GM18907 (cell line): ENCODE data around the gene PDXP.
"Not testable (repeated sequence)": the region's sequence is repeated elsewhere in the genome, so short reads cannot be mapped to it uniquely, and the experiment has no call there.

Source experiments
- ATAC-seq: cut with Tn5 transposase; IDR thresholded peaks from one replicate; pipeline ENCODE4 v1.9.1; 2021; ENCODE audit warnings: mild to moderate bottlenecking, moderate library complexity; ENCODE audit not compliant: unreplicated experiment

Gene PDXP

DNA sequence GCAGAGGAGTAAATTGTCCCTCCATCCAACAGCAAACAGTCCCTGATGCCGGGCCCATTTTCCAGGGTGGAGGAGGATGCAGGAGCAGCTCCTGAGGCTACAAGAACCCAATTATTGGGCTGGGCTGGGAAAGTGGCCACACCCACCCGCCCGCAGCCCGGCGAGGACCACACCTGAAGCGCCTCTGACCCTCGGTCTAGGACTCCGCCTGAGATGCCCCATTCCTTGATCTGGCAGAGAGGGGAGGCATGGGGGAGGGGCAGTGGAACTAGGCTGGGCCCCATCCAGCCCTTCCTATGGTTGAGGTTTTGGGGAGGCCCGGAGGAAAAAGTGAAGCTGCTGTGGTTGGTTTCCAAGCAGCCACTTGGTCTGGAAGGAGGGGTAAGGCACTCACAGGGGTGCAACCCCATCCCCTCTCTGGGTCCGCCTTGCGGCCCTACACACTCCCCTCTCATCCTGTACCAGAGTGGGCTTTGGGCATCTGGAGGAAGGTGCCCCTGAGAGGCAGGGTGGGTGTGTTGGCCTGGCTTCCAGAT is 14.5 kb downstream of the PDXP start:
- ATAC-seq = no peak

GRCh38 chr22:37674248-37674647 is 15.7 kb downstream of the PDXP start:
- no peak for ATAC-seq

DNA sequence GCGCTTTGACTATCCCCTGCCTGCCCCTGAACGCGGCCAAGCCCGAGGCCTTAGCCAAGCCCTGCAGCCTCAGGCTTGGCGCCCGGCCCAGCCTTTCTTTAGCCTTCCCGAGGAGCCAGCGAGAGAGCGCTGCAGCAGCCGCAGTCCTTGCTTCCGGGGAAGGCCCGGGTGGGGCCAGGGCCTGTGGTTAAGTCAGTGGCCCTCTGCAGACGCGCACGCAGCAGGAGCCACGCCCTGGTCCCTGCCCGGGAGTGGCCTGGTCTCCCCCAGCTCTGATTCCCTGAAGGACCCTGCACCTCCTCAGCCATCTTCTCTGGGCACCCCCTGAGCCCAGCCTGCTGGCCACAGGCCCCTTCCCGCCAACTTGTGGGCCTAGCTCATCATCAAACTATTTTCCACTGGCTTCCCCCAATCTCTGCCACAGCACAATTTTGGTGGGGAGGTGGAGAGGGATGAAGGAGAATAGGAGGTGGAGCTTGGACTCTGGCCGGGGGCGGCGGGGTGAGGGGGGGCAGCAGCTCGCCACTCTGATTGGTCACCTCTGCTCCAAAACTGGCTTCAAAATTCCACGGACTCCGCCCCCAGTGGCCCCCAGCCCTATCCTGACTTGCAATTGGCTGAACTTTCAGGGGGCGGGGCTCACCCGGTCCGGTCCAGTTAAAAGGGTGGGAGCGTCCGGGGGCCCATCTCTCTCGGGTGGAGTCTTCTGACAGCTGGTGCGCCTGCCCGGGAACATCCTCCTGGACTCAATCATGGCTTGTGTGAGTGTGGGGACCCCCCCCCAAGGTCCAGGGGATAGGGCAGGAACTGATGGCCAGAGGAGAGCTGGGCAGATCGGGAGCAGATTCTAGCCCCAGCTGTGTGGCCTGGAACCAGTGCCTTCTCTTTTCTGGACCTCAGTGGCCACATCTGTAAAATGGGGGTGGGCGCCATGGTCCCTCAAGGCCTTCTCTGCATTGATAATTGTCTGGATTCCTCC is 16.7 kb downstream of the PDXP start, which contains the start of gene LGALS1:
LGALS1 (plus strand) TSS at position 686 of the 979 bp plus-strand sequence; CDS start at position 753, 67 bp downstream.
- peak; percentile 46 for ATAC-seq

GRCh38 chr22:37675930-37676735 is 17.6 kb downstream of the PDXP start:
- ATAC-seq = peak; percentile 13

DNA sequence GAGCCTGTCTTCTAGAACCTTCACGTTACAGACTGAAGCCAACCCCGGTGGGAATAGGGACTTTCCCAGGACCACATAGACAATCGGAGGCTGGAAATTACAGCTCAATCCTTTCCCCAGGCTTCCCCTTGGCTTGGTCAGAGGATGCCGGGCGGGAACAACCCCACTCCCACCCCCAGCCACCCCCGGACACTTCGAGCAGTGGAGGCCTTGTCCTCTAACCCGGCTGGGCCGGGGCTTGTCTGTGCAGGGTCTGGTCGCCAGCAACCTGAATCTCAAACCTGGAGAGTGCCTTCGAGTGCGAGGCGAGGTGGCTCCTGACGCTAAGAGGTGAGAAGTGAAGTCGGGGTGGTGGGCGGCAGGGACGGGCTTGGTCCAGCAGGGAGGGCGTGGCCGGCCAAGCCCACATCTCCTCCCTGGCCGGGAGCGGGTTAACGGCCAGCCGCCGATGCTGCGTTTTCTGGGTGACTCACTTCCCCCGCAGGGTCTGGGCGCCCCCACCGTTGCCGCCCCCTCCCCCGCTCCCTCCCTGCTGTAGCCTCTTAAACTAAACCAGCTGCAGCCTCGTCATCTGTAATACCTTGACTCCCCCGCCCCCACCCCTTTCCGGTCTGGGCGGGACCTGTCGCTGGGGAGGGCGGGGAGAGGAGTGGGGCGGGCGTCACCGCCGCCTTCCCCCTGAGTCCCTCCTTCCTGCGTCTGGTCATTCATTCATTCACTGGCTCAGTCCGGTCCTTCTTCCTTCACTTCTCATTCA is 18.4 kb downstream of the PDXP start:
- ATAC-seq = peak; percentile 54

- ATAC-seq = no peak
Measured at GRCh38 chr22:37677493-37677974, 19.0 kb downstream of the PDXP start.

GRCh38 chr22:37678372-37678771 is 19.8 kb downstream of the PDXP start:
- no peak for ATAC-seq

- no peak for ATAC-seq
Measured at GRCh38 chr22:37679670-37680069, 21.1 kb downstream of the PDXP start.

GRCh38 chr22:37680191-37680851 is 21.8 kb downstream of the PDXP start:
- ATAC-seq = no peak

- no peak for ATAC-seq
Measured at GRCh38 chr22:37681001-37681424, 22.5 kb downstream of the PDXP start.

GRCh38 chr22:37681556-37682049 is 23.1 kb downstream of the PDXP start:
- no peak for ATAC-seq

DNA sequence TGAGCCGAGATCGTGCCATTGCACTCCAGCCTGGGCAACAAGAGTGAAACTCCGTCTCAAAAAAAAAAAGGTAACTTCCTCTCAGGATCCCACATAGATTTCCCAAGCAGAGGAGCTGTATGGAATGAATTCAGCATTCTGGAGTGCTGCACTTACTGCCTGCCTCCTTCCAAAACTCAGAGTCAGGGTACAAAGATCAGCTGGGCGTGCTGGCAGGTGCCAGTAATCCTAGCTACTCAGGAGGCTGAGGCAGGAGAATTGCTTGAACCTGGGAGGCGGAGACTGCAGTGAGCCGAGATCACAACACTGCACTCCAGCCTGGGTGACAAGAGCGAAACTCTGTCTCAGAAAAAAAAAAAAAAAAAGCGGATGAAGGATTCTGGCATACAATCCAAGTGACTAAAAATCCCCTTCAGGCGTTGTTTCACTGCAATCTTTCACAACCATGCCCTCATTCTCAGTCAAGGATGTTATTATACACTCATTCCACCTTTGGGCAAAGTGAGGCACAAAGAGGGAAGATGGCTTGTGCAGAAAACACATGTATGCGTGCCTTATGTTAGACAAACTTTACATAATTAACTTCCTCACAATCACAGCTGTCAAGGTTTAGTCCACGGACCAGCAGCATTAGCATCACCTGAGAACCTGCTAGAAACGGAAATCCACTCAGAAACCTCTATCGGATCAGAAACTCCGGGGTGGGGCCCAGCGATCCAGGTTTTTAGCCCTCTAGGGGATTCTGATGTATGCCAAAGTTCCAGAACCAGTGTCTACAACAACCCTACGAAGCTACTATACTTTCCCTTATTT is 26.5 kb downstream of the PDXP start:
- ATAC-seq = no peak

DNA sequence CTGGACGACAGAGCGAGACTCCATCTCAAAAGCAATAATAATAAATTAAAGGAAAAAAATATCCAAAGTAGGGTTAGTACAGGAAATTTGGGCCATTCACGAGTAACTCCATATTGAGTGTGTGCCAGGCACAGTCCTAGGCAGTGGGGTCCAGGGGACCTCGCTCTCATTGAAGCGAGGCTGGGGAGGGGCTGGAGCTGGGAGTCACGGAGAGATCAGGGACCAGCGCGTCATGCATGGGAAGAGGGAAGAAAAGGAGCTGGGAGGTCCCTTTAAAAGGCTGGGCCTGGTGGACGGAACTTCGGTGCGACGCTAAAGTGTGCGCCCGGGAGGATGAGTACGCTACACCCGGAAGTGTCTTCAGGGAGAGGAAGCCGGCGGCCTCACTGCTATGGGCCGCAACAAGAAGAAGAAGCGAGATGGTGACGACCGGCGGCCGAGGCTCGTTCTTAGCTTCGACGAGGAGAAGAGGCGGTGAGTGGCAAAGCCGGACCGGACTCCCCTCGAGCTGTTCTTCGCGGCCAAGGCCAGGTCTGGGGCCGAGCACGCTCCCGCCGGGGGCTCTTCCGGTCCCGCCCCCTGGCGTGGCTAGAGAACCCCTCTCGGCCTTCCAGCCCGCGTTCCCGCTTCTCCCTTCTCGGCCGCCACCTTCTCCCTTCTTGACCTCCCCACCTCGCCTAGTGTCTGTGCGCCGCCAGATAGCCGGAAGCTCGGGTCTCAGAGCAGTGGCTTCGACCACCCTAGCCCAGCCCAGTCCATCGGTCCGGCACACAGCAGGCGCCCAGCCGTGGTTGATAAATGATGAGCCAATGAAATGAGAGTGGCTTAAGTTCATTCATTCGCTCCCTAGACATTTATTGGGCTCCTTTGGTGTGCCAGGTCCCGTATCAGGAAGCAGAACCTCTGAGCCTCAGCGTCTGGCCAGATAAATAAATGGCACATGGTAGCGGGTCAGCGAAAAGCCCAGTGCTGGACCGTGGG is 27.8 kb downstream of the PDXP start, which contains the start of gene NOL12:
NOL12 (plus strand) TSS at position 342 of the 981 bp plus-strand sequence; CDS start at position 392, 50 bp downstream.
- peak; percentile 67 for ATAC-seq

DNA sequence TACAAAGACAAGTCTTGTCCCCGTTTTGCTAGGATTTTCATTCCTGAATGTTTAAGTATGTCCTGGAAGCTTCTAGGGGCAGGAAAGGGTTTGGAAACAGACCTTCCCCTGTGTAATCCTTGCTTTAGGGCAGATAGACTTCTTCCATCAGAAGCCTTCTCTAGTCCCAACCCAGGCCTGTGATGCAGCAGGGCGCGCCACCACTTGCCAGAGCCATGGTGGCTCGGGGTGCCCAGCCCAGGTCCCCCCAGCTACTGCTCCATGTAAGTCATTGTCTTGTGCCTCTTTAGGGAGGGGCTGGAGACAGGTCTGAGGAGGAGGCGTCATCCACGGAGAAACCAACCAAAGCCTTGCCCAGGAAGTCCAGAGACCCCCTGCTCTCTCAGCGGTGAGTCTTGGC is 31.9 kb downstream of the PDXP start:
- ATAC-seq = no peak

GRCh38 chr22:37690901-37691504 is 32.5 kb downstream of the PDXP start:
- ATAC-seq = no peak

- ATAC-seq = no peak
Measured at GRCh38 chr22:37692627-37693285, 34.2 kb downstream of the PDXP start.

DNA sequence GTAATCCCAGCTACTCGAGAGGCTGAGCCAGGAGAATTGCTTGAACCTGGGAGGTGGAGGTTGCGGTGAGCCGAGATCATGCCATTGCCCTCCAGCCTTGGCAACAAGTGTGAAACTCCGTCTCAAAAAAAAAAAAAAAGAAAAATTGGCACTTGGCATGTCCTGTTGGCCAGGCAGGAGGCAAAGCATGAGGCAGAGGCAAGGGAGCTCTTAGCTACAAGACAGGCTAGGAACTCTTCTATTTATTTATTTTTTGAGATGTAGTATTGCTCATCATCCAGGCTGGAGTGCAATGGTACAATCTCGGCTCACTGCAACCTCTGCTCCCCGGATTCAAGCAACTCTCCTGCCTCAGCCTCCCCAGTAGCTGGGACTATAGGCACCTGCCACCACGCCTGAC is 35.6 kb downstream of the PDXP start:
- not testable (repeated sequence) for ATAC-seq
